Measurements from ENCODE around the gene MOV10L1. TPM values are rescaled to one million over a fixed set of nuclear protein-coding genes. Genes with fewer than 3 reads are reported as not detected.

The MOV10L1 gene
- total RNA-seq, 2 donors from 2014 or later: 0.36 to 18.9 TPM

DNA sequence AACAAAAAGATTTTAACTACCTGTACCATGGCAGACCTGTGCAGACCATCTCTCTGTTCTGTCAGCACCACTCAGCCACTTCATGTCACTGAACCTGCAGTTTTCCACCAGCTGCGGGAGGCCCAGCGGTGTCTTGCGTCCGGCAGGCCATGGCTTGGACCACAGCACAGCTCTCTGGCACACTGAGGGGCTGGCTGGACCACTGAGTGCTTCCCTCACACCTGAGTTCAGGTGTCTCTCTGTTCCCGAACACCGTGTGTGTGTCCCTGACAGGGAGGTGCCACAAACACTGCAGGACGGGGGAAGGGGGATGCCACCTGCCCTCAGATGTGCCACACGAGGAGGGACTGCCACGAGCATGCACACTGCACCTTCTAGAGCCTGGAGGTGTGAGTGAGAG is 17.7 kb downstream of the MOV10L1 start:
- intact Hi-C loops (cut with DNase I): no loop called here
- H3K4me3 ChIP-seq: no peak overlapping the region
- WGBS: 90% methylated on average over 9 of the region's 9 CpGs
- no peaks in the 10 kb centered on the region for H3K9me3 ChIP-seq
- H3K27ac ChIP-seq: no peak overlapping the region
- no peaks in the 10 kb centered on the region for H3K27me3 ChIP-seq (replicated peaks; ENCODE audit: insufficient read depth)
- no peaks in the 10 kb centered on the region for H3K36me3 ChIP-seq
- no peak for TF ChIP-seq POLR2A (IDR thresholded peaks at IDR 0.05)
- no peak for DNase-seq (ENCODE audit: low spot score)
- no peaks in the 10 kb centered on the region for H3K4me1 ChIP-seq (replicated peaks)

GRCh38 chr22:50111056-50111455 is 21.2 kb downstream of the MOV10L1 start:
- Histone ChIP-seq H3K36me3 (no peaks in the 10 kb centered on the region), H3K4me3 (no peak overlapping the region), H3K9me3 (no peaks in the 10 kb centered on the region), H3K4me1 (replicated peaks) (no peaks in the 10 kb centered on the region), H3K27me3 (replicated peaks; ENCODE audit: insufficient read depth) (no peaks in the 10 kb centered on the region), H3K27ac (no peak overlapping the region)
- DNase-seq (ENCODE audit: low spot score): no peak
- intact Hi-C loops (cut with DNase I): no loop called here
- WGBS: 96% methylated on average over 1 of the region's 1 CpG
- TF ChIP-seq POLR2A (IDR thresholded peaks at IDR 0.05): no peak
- no peak for TF ChIP-seq CTCF (IDR thresholded peaks at IDR 0.05)
- TF ChIP-seq POLR2AphosphoS5 (IDR thresholded peaks at IDR 0.05): no peak

GRCh38 chr22:50112151-50113118 is 22.6 kb downstream of the MOV10L1 start:
- DNase-seq (ENCODE audit: low spot score): no peak
- TF ChIP-seq POLR2A (IDR thresholded peaks at IDR 0.05): no peak
- no peak for TF ChIP-seq POLR2AphosphoS5 (IDR thresholded peaks at IDR 0.05)
- no peak for TF ChIP-seq CTCF (IDR thresholded peaks at IDR 0.05)
- H3K27me3 ChIP-seq (replicated peaks; ENCODE audit: insufficient read depth): no peaks in the 10 kb centered on the region
- no peaks in the 10 kb centered on the region for H3K4me1 ChIP-seq (replicated peaks)
- no peaks in the 10 kb centered on the region for H3K9me3 ChIP-seq
- intact Hi-C loops (cut with DNase I): no loop called here
- WGBS: 82% methylated on average over 25 of the region's 28 CpGs
- H3K27ac ChIP-seq: no peak overlapping the region
- H3K36me3 ChIP-seq: no peaks in the 10 kb centered on the region
- H3K4me3 ChIP-seq: no peak overlapping the region

- intact Hi-C loops (cut with DNase I): no loop called here
- H3K27ac ChIP-seq: peak overlapping the region in 1 of 2 donors; percentile 30
- DNase-seq (ENCODE audit: low spot score): no peak
These were observed 24.6 kb downstream of the MOV10L1 start for GRCh38 chr22:50114221-50115021.

More at GRCh38 chr22:50114221-50115021, 24.6 kb downstream of the MOV10L1 start:
- Histone ChIP-seq H3K4me1 (replicated peaks) (no peaks in the 10 kb centered on the region), H3K36me3 (no peaks in the 10 kb centered on the region), H3K27me3 (replicated peaks; ENCODE audit: insufficient read depth) (no peaks in the 10 kb centered on the region), H3K4me3 (no peak overlapping the region), H3K9me3 (no peaks in the 10 kb centered on the region)
- 33% methylated on average over 19 of the region's 19 CpGs for WGBS
- no peak for TF ChIP-seq POLR2A (IDR thresholded peaks at IDR 0.05)
- no peak for TF ChIP-seq POLR2AphosphoS5 (IDR thresholded peaks at IDR 0.05)
- no peak for TF ChIP-seq CTCF (IDR thresholded peaks at IDR 0.05)
